ENCODE measurements around the gene ZBTB4.
A peak's percentile ranks its signal among the peaks of the same experiment; 100 is the strongest.

Gene ZBTB4

GRCh38 chr17:7440113-7440833, 39.2 kb downstream of the ZBTB4 start:
- Mint-ChIP-seq H3K4me1 (peaks cover 44% of the 10 kb centered on the region), H3K36me3 (ENCODE audit: insufficient read depth) (peaks cover 16% of the 10 kb centered on the region), H3K9me3 (no peaks in the 10 kb centered on the region), H3K27ac (ENCODE audit: low read depth) (peak overlapping the region; percentile 56), H3K27me3 (peaks cover 70% of the 10 kb centered on the region), H3K4me3 (peak overlapping the region; percentile 69)
- DNase-seq (ENCODE audit: low spot score in 2 of 2) (no peak), ATAC-seq (replicated peaks; ENCODE audit: extremely low read depth, poor library complexity, severe bottlenecking) (no peak)

GRCh38 chr17:7439462-7440112, 39.8 kb downstream of the ZBTB4 start, which contains the start of gene FGF11:
FGF11 (plus strand) TSS chr17:7439512; CDS start chr17:7439621, 109 bp downstream.
- H3K27ac Mint-ChIP-seq (ENCODE audit: low read depth) = peak within 1 kb of the TSS; percentile 56

GRCh38 chr17:7438656-7439460, 40.6 kb downstream of the ZBTB4 start:
- no peak overlapping the region for H3K27ac Mint-ChIP-seq (ENCODE audit: low read depth)
- peaks cover 40% of the 10 kb centered on the region for H3K4me1 Mint-ChIP-seq
- H3K27me3 Mint-ChIP-seq = peaks cover 59% of the 10 kb centered on the region
- no peak for DNase-seq (ENCODE audit: low spot score in 2 of 2)
- H3K4me3 Mint-ChIP-seq = peak overlapping the region; percentile 95
- no peak for ATAC-seq (replicated peaks; ENCODE audit: extremely low read depth, poor library complexity, severe bottlenecking)
- H3K9me3 Mint-ChIP-seq = no peaks in the 10 kb centered on the region
- peaks cover 19% of the 10 kb centered on the region for H3K36me3 Mint-ChIP-seq (ENCODE audit: insufficient read depth)

More at GRCh38 chr17:7439462-7440112, 39.8 kb downstream of the ZBTB4 start, which contains the start of gene FGF11:
- H3K4me1 Mint-ChIP-seq = peaks cover 40% of the 10 kb centered on the region
- peaks cover 19% of the 10 kb centered on the region for H3K36me3 Mint-ChIP-seq (ENCODE audit: insufficient read depth)
- H3K4me3 Mint-ChIP-seq = peak within 1 kb of the TSS; percentile 95
- DNase-seq (ENCODE audit: low spot score in 2 of 2) = no peak
- H3K27me3 Mint-ChIP-seq = peaks cover 66% of the 10 kb centered on the region
- no peaks in the 10 kb centered on the region for H3K9me3 Mint-ChIP-seq
- no peak for ATAC-seq (replicated peaks; ENCODE audit: extremely low read depth, poor library complexity, severe bottlenecking)

DNA sequence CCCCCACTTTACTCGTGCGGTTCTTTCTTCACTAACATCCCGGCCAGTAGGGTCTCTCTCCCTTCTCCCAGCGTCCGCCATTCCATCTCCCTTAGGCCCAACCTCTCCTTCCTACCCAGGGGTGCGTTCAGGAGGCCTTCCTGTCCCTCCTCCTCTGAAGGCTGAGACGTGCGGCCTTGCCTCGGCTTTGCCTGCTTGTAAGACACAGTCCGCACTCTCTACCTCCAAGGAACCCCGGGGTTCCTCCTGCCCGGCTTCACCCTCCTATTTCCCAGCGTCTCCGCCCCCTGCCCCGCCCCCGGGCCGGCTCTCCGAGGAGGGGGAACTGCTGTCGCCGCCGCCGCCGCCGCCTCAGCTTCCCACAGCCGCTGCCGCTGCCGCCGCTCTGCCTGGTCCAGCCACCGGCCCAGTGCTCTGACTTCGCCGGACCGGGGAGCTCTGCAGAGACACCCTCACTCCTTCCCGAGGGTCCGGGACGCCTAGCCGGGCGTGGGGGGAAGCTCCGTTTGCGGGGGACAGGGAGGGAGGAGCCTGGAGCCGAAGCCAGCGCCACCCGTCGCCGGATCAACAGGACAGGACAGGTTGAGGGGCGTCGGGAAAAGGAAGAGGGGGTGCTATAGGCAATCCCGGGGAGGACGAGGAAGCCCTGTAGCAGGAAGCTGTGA, 41.3 kb downstream of the ZBTB4 start:
- DNase-seq (ENCODE audit: low spot score in 2 of 2) = no peak
- H3K27ac Mint-ChIP-seq (ENCODE audit: low read depth) = no peak overlapping the region
- no peaks in the 10 kb centered on the region for H3K9me3 Mint-ChIP-seq
- ATAC-seq (replicated peaks; ENCODE audit: extremely low read depth, poor library complexity, severe bottlenecking) = no peak
- H3K36me3 Mint-ChIP-seq (ENCODE audit: insufficient read depth) = peaks cover 19% of the 10 kb centered on the region
- H3K4me3 Mint-ChIP-seq = peak overlapping the region; percentile 95
- H3K4me1 Mint-ChIP-seq = peaks cover 40% of the 10 kb centered on the region
- peaks cover 52% of the 10 kb centered on the region for H3K27me3 Mint-ChIP-seq

GRCh38 chr17:7437369-7437863, 42.0 kb downstream of the ZBTB4 start:
- ATAC-seq (replicated peaks; ENCODE audit: extremely low read depth, poor library complexity, severe bottlenecking) = no peak
- peak overlapping the region; percentile 95 for H3K4me3 Mint-ChIP-seq
- H3K27me3 Mint-ChIP-seq = peaks cover 45% of the 10 kb centered on the region
- peaks cover 19% of the 10 kb centered on the region for H3K36me3 Mint-ChIP-seq (ENCODE audit: insufficient read depth)
- H3K9me3 Mint-ChIP-seq = no peaks in the 10 kb centered on the region
- no peak for DNase-seq (ENCODE audit: low spot score in 2 of 2)
- H3K27ac Mint-ChIP-seq (ENCODE audit: low read depth) = peak overlapping the region; percentile 89
- H3K4me1 Mint-ChIP-seq = peaks cover 40% of the 10 kb centered on the region

DNA sequence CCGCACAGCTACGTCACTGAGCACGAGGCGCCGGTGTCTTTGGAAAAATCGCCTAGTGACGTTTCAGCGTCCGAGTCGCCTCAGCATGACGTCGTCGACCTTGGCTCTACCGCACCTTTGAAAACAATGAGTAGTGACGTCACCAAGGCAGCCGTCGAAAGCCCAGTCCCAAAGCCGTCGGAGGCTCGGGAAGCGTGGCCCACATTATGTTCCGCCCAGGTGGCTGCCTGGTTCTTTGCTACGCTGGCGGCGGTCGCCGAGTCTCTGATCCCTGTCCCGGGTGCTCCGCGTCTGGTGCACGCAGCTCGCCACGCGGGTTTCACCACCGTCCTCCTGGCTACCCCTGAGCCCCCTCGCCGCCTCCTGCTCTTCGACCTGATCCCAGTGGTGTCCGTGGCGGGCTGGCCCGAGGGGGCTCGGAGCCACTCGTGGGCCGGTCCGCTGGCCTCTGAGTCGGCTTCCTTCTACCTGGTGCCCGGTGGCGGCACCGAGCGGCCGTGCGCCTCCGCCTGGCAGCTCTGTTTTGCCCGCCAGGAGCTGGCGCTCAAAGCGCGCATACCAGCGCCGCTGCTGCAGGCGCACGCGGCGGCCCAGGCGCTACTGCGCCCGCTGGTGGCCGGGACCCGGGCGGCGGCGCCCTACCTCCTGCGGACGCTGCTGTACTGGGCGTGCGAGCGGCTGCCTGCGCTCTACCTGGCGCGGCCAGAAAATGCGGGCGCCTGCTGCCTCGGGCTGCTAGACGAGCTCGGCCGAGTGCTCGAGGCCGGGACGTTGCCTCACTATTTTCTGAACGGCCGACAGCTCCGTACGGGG, 42.7 kb downstream of the ZBTB4 start:
- ATAC-seq (replicated peaks; ENCODE audit: extremely low read depth, poor library complexity, severe bottlenecking) (peak; percentile 65), DNase-seq (ENCODE audit: low spot score in 2 of 2) (peak; percentile 69 to 74)
- H3K4me3 Mint-ChIP-seq = peak overlapping the region; percentile 95
- H3K27me3 Mint-ChIP-seq = peaks cover 39% of the 10 kb centered on the region
- peaks cover 40% of the 10 kb centered on the region for H3K4me1 Mint-ChIP-seq
- H3K9me3 Mint-ChIP-seq = no peaks in the 10 kb centered on the region
- peaks cover 19% of the 10 kb centered on the region for H3K36me3 Mint-ChIP-seq (ENCODE audit: insufficient read depth)
- H3K27ac Mint-ChIP-seq (ENCODE audit: low read depth) = peak overlapping the region; percentile 89

- peak overlapping the region; percentile 95 for H3K4me3 Mint-ChIP-seq
- no peaks in the 10 kb centered on the region for H3K9me3 Mint-ChIP-seq
- ATAC-seq (replicated peaks; ENCODE audit: extremely low read depth, poor library complexity, severe bottlenecking) (peak; percentile 29), DNase-seq (ENCODE audit: low spot score in 2 of 2) (no peak)
- H3K36me3 Mint-ChIP-seq (ENCODE audit: insufficient read depth) = peaks cover 19% of the 10 kb centered on the region
- H3K4me1 Mint-ChIP-seq = peaks cover 40% of the 10 kb centered on the region
- H3K27ac Mint-ChIP-seq (ENCODE audit: low read depth) = peak overlapping the region; percentile 89
- peaks cover 30% of the 10 kb centered on the region for H3K27me3 Mint-ChIP-seq
These were observed 43.5 kb downstream of the ZBTB4 start for GRCh38 chr17:7435676-7436555.

- no peak for ATAC-seq (replicated peaks; ENCODE audit: extremely low read depth, poor library complexity, severe bottlenecking)
- no peak for DNase-seq (ENCODE audit: low spot score in 2 of 2)
- Mint-ChIP-seq H3K36me3 (ENCODE audit: insufficient read depth) (peaks cover 14% of the 10 kb centered on the region), H3K27ac (ENCODE audit: low read depth) (no peak overlapping the region), H3K27me3 (no peaks in the 10 kb centered on the region), H3K9me3 (no peaks in the 10 kb centered on the region), H3K4me3 (no peak overlapping the region), H3K4me1 (peaks cover 13% of the 10 kb centered on the region)
These were observed 47.1 kb downstream of the ZBTB4 start for GRCh38 chr17:7432296-7432695.

DNA sequence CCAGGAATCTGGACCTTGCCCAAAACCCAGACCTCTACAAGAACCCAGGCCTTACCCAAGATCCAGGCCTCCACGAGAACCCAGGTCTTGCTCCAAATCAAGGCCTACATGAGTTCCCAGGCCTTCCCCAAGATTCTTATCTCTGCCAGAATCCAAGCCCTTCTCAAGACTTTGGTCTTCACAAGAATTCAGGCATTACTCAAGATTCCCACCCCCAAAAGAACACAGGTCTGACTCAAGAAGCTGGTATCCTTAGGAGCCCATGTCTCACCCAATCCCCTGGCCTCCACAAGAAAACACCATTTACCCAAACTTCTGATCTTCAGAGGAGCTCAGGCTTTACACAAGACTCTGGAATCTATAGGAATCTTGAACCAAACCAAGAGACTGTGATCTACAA, 48.2 kb downstream of the ZBTB4 start:
- no peak overlapping the region for H3K27ac Mint-ChIP-seq (ENCODE audit: low read depth)
- no peak overlapping the region for H3K4me3 Mint-ChIP-seq
- H3K36me3 Mint-ChIP-seq (ENCODE audit: insufficient read depth) = peaks cover 8% of the 10 kb centered on the region
- peaks cover 4% of the 10 kb centered on the region for H3K4me1 Mint-ChIP-seq
- no peaks in the 10 kb centered on the region for H3K9me3 Mint-ChIP-seq
- ATAC-seq (replicated peaks; ENCODE audit: extremely low read depth, poor library complexity, severe bottlenecking) = no peak
- no peak for DNase-seq (ENCODE audit: low spot score in 2 of 2)
- H3K27me3 Mint-ChIP-seq = no peaks in the 10 kb centered on the region

GRCh38 chr17:7429722-7430121, 49.7 kb downstream of the ZBTB4 start:
- ATAC-seq (replicated peaks; ENCODE audit: extremely low read depth, poor library complexity, severe bottlenecking) = no peak
- H3K27me3 Mint-ChIP-seq = no peaks in the 10 kb centered on the region
- H3K27ac Mint-ChIP-seq (ENCODE audit: low read depth) = no peak overlapping the region

DNA sequence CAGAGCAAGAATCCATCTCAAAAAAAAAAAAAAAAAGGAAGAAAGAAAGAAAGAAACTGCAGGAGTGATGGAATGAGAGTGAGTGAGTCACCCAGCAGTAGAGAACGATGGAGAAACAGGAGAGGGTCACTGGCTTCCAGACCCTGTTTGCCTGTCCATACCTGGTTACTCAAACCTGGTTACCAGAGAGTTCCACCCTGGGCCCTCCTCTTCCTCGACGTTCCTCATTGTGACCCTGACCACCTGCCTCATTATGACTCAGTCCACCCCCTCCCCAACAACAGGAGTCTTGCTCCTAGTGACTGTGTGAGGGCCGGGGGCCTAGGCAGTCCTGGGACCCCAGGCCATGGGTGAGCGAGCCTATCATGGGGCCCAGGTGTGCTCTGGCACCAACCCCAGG, 50.9 kb downstream of the ZBTB4 start, which contains the start of gene SPEM3:
Gene SPEM3 (plus strand): TSS at position 301 of the 400 bp plus-strand sequence. CDS start 46 bp downstream, at position 347.
- no peak within 1 kb of the TSS for H3K4me3 Mint-ChIP-seq
- H3K27me3 Mint-ChIP-seq = no peaks in the 10 kb centered on the region
- no peaks in the 10 kb centered on the region for H3K4me1 Mint-ChIP-seq
- peaks cover 4% of the 10 kb centered on the region for H3K36me3 Mint-ChIP-seq (ENCODE audit: insufficient read depth)
- DNase-seq (ENCODE audit: low spot score in 2 of 2) = no peak
- H3K9me3 Mint-ChIP-seq = no peaks in the 10 kb centered on the region
- ATAC-seq (replicated peaks; ENCODE audit: extremely low read depth, poor library complexity, severe bottlenecking) = no peak
- no peak within 1 kb of the TSS for H3K27ac Mint-ChIP-seq (ENCODE audit: low read depth)

More at GRCh38 chr17:7429722-7430121, 49.7 kb downstream of the ZBTB4 start:
- Mint-ChIP-seq H3K4me3 (no peak overlapping the region), H3K9me3 (no peaks in the 10 kb centered on the region), H3K36me3 (ENCODE audit: insufficient read depth) (peaks cover 4% of the 10 kb centered on the region), H3K4me1 (no peaks in the 10 kb centered on the region)
- DNase-seq (ENCODE audit: low spot score in 2 of 2) = no peak

Data from central memory CD8-positive, alpha-beta T cell (primary cell).